Inflammatory macrophage (primary cell): ENCODE measurements around the gene DUS2.
A peak's percentile ranks its signal among the peaks of the same experiment; 100 is the strongest.
"Not testable (repeated sequence)": the region's sequence is repeated elsewhere in the genome, so short reads cannot be mapped to it uniquely, and the experiment has no call there.

Experiments
- DNase-seq, 2 donors: peaks; one replicate each; pipeline ENCODE4 v3.0.0-alpha.2; 2020 to 2022
- total RNA-seq, 18 experiments: gene quantifications; one replicate each; lab custom pipeline; 2026; ENCODE audit warnings: mixed read lengths in 6 of 18, inconsistent platforms in 2 of 18; lab: John Stamatoyannopoulos, UW

The DUS2 gene
- total RNA-seq, result 2.5 to 32.3 (median 21.3) reads per million in 18 experiments

GRCh38 chr16:68022728-68023537 lies at the start of gene DUS2, which contains the start of gene DDX28:
TSS of gene DUS2 (plus strand) at chr16:68023284. CDS start at chr16:68038024, 14,740 bp downstream.
TSS of gene DDX28 (minus strand) at chr16:68023232. CDS start at chr16:68023202, 30 bp downstream.
- peak; percentile 96 to 97 for DNase-seq

DNA sequence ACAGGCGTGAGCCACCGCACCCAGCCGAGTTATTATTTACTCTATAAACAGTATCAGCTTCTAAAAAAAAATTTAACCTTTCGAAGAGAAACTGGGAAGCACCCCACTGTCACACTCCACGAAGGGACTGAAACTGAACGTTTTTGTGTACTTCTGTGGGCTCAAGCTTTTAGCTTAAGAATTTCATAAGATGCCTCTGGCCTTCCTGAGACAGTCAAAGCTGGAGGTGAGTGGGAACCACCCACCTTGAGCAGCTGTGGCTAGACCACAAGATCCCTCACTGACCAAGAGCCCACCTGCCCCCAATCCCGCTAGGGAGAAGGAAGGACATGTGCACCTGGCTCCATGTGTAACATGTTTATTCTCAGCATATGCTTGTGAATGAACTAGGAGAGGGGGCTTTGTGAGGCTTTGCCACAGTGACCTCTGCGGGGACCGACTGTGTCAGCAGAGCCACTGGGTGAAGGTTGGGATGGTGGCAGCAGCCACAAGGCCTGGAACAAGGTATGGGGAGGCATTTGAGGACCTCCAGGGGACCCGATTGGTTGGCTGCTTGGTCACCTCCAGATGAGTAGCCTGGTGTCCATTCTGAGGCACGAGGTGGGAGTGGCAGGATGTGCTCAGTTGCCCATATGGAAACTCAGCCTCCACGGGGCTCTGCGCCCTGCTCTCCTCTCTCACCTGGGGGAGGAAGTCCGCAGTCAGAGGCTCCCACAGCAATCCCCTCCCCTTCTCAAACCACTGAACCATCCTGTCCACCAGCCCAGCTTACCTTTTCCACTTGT lies 47.6 kb upstream of the DUS2 start:
- no peak for DNase-seq

GRCh38 chr16:67976205-67976604 lies 46.9 kb upstream of the DUS2 start:
- no peak for DNase-seq

DNA sequence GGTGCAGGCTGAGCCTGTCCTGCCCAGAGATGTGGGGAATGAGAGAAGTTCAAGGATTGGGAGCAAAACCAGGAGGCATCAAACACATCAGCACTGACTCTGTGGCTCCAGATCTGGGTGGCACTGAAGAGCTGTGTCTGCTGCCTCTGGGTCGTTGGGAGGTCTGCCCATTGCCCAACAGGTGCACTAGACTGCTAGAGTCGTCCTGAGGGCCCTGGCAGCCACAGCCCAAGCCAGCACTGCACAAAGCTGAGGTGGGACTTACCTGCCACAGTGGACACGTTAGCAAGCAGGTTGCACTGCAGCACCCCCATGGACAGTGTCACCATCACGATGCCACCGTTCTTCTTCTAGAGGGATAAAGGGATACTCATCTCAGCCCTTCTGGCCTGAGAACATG lies 46.1 kb upstream of the DUS2 start:
- DNase-seq, result no peak

DNA sequence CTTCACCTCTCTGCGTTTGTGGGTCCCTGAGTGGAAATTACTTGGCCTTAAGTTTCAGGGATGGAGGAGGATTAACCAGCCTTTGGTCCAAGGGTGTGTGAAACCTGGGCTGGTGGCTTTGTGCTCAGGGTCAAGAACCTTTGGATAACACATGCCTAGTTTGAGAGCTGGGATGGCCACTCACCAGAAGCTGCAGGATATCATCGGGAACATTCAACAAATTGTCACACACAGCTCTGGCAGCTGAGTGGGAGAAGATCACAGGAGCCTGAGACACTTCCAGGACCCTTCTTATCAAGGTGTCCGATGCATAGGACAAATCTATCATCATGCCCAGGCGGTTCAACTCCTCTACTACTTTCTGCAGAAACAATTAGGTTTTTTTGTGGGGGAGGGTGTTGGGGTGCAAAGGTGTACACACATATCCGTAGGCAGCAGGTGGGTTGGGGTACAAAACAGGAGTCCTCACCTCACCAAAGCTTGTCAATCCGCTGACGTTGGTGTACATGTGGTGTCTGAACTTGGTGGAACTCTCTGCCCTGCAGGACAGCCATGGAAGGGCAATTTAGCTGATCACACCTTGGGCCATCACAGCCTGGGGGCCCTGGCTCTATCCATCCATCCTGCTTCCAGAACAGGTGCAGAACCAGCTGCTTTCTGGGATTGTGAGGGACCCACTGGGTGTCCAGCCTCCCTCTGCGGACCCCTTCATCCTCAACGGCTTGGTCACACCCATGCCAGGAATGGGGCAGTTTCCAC lies 45.4 kb upstream of the DUS2 start:
- no peak for DNase-seq

DNA sequence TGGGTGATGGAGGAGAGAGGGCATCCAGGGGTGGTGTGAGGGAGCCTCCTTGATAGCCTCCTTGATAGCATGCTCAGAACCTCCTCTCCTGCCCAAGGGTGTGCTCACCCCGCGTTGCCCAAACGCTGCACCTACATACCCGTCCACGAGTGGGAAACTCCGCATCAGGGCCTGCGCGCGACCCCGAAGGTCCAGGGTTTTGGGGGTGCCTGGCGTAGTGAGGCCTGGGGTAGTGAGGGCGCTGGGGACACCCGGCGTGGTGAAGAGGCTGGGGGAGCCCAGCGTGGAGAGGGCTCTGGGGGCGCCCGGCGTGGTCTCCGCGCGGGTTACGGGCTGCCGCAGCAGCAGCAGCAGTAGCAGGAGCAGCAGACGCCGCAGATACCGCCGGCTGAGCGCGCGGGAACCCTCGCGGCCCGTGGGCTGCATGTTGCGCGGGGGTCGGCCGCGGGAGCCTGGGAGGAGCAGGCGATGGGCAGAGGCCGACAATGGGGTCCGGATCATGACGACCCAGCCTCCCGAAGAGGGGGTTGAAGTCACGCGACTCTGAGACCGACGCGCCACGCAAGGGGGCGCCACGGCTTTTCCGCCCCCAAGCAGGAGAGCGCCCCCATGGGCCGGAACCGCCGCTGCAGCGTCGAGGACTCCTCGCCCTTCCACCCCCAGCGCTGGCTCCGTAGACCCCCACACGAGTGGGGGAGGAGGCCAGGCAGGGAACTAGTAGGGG lies 43.0 kb upstream of the DUS2 start, which contains the start of gene DPEP3:
TSS of gene DPEP3 (minus strand) at position 545 of the 724 bp plus-strand sequence. CDS start at position 426, 119 bp downstream.
- DNase-seq, result no peak

DNA sequence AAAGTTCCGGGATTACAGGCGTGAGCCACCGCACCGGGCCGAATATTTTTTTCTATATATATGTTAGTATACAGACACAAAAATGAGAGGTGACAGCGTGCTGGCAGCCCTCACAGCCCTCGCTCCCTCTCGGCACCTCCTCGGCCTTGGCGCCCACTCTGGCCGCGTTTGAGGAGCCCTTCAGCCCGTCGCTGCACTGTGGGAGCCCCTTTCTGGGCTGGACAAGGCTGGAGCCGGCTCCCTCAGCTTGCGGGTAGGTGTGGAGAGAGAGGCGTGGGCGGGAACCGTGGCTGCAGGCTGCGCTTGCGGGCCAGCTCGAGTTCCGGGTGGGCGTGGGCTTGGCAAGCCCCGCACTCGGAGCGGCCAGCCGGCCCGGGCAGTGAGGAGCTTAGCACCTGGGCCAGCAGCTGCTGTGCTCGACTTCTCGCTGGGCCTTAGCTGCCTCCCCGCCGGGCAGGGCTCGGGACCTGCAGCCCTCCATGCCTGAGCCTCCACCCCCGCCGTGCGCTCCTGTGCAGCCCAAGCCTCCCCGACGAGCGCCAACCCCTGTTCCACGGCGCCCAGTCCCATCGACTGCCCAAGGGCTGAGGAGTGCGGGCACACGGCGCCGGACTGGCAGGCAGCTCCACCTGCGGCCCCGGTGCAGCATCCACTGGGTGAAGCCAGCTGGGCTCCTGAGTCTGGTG lies 40.9 kb upstream of the DUS2 start:
- no peak for DNase-seq

- no peak for DNase-seq
Observed at GRCh38 chr16:67986949-67987348, 36.1 kb upstream of the DUS2 start.

GRCh38 chr16:67987460-67988160 lies 35.5 kb upstream of the DUS2 start:
- no peak for DNase-seq

DNA sequence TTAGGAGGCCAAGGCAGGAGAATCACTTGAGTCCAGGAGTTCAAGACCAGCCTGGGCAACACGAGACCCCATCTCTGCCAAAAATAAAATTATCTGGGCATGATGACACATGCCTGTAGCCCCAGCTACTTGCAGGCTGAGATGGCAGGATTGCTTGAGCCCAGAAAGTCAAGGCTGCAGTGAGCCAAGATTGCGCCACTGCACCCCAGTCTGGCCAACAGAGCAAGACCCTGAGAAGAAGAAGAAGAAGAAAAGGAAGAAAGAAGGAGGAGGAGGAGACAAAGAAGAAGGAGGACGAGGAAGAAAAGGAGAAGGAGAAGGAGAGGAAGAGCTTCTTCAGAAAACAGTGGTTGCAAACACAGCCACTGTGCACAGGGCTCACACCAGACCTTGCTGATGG lies 34.4 kb upstream of the DUS2 start:
- no peak for DNase-seq

- DNase-seq, result no peak
Observed at GRCh38 chr16:67989322-67990017, 33.6 kb upstream of the DUS2 start.

GRCh38 chr16:67990018-67990386 lies 33.1 kb upstream of the DUS2 start:
- no peak for DNase-seq

- DNase-seq, result no peak
Observed at GRCh38 chr16:67992661-67993206, 30.4 kb upstream of the DUS2 start.

DNA sequence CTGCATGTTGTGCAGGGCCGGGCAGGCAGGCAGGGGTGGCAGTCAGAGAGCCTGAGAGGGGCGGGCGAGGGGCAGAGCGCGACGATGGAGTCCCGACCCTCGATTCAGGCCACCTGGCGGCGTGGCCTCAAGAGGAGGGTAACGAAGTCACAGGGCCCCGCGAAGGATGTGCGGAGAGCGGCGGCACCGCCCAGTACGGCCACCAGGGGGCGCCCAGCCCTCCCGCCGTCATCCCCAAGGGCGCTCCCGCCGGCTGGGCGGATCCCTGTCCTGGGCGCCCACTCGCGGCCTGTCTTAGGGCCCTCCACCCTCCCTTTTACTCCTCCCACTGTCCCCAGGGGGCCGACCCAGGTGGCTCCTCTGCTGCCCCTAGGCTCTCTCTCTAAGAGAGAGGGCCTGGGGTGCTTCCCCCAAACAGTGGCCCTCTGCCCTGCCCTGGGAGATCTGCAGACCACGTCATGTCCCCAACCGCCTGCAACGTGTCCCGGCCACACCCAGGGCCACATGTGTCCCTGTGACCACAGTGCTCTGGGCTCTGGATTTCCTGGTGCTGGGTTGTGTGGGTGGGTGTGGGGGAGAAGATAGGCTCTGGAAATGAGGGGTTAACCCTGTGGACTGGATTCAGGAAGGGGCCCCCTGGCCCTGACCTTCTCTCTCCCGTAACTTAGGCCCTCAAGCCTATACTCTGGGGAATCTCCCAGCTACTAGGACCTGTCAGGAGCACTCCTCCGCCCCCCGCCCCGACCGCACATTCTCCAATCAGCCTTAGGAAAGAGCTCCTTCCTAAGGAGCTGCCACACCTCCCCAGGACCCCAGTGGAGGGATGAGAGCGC lies 29.7 kb upstream of the DUS2 start:
- peak; percentile 89 to 94 for DNase-seq

- not testable (repeated sequence) for DNase-seq
Observed at GRCh38 chr16:67994040-67994408, 29.1 kb upstream of the DUS2 start.

- DNase-seq, result peak; percentile 74 to 79
Observed at GRCh38 chr16:67995423-67995822, 27.7 kb upstream of the DUS2 start.

- no peak for DNase-seq
Observed at GRCh38 chr16:67996666-67997065, 26.4 kb upstream of the DUS2 start.

DNA sequence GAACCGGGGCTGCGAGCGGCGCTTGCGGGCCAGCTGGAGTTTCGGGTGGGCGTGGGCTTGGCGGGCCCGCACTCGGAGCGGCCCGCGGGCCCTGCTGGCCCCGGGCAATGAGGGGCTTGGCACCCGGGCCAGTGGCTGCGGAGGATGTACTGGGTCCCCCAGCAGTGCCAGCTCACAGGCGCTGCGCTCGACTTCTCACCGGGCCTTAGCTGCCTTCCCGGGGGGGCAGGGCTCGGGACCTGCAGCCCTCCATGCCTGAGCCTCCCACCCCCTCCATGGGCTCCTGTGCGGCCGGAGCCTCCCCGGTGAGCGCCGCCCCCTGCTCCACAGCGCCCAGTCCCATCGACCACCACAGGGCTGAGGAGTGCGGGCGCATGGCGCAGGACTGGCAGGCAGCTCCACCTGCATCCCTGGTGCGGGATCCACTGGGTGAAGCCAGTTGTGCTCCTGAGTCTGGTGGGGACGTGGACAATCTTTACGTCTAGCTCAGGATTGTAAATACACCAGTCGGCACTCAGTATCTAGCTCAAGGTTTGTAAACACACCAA lies 24.8 kb upstream of the DUS2 start:
- not testable (repeated sequence) for DNase-seq
